Cardiac muscle cell (in vitro differentiated cells and primary cell): Measurements from ENCODE around the gene DAB2IP. TPM values are rescaled to one million over a fixed set of nuclear protein-coding genes. Genes with fewer than 3 reads are reported as not detected.

Experiments used
- DNase-seq, 2 donors: peaks; one replicate each; pipeline versions ENCODE4 v3.0.0 to v3.0.0-alpha.2; 2010 to 2017; ENCODE audit warnings: low read depth in 1 of 2, low spot score in 1 of 2
- H3K27ac ChIP-seq: fragments of 200-600 bp; sonication (generic); 2 replicates; pipeline ENCODE4 v1.5.1; 2016
- H3K27me3 ChIP-seq: fragments of 200-600 bp; sonication (generic); 2 replicates; pipeline ENCODE4 v1.6.0; 2016; ENCODE audit warnings: control low read depth
- H3K36me3 ChIP-seq: fragments of 200-600 bp; sonication (generic); 2 replicates; pipeline ENCODE4 v1.5.1; 2016; ENCODE audit warnings: control low read depth
- H3K4me1 ChIP-seq: fragments of 200-600 bp; sonication (generic); 2 replicates; pipeline ENCODE4 v1.8.1; 2017; ENCODE audit warnings: low read depth, mild to moderate bottlenecking, mixed run types
- H3K4me3 ChIP-seq: fragments of 200-600 bp; sonication (generic); 2 replicates; pipeline ENCODE4 v1.5.1; 2016; ENCODE audit warnings: mild to moderate bottlenecking
- H3K9me3 ChIP-seq: fragments of 200-600 bp; sonication (generic); 2 replicates; pipeline ENCODE4 v1.5.1; 2017; ENCODE audit warnings: low read depth, mild to moderate bottlenecking, control low read depth
- polyA plus RNA-seq: library from polyadenylated mRNA; unstranded; fragments of >200 nt; fragmentation: Nextera tagmentation; extraction: Ambion mirVana; gene quantifications from 2 replicates; pipeline ENCODE4 v1.2.1, GENCODE V29; 2016
- total RNA-seq: library from RNA; depleted of rRNA; stranded (reverse); fragments of >200 nt; gene quantifications from 2 replicates; pipeline ENCODE4 v1.2.3, GENCODE V29; 2016
- TF ChIP-seq, protein P1 (sequence below): IDR thresholded peaks from 2 replicates; pipeline ENCODE4 v1.5.1; 2012; ENCODE audit warnings: low read depth, mild to moderate bottlenecking, low read length

Gene DAB2IP
- total and polyA plus RNA-seq, 2 experiments from 2014 or later = 25.7 to 105 TPM

DNA sequence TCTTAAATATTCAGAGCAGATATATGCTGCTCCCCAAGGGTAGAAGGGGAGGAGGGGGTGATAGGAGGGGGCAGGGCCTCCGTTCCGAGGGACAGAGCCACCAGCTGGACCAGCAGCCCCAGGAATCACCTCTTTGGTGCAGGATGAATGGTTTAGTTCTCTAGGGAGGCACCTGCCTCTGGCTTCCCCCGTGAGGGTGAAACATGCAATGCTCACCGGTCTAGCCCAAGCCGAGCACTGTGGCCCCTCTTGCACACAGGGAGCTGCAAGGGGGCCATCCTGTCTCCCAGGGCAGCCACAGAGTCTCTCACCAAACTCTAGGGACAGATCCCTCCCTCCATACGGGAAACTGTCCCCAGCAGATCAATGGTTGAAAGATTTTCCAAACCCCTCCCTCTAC is 163.7 kb downstream of the DAB2IP start:
- no peak for DNase-seq
- H3K4me3 ChIP-seq = no peak overlapping the region
- no peaks in the 10 kb centered on the region for H3K27me3 ChIP-seq
- no peaks in the 10 kb centered on the region for H3K36me3 ChIP-seq
- no peaks in the 10 kb centered on the region for H3K9me3 ChIP-seq
- TF ChIP-seq, protein P1, sequence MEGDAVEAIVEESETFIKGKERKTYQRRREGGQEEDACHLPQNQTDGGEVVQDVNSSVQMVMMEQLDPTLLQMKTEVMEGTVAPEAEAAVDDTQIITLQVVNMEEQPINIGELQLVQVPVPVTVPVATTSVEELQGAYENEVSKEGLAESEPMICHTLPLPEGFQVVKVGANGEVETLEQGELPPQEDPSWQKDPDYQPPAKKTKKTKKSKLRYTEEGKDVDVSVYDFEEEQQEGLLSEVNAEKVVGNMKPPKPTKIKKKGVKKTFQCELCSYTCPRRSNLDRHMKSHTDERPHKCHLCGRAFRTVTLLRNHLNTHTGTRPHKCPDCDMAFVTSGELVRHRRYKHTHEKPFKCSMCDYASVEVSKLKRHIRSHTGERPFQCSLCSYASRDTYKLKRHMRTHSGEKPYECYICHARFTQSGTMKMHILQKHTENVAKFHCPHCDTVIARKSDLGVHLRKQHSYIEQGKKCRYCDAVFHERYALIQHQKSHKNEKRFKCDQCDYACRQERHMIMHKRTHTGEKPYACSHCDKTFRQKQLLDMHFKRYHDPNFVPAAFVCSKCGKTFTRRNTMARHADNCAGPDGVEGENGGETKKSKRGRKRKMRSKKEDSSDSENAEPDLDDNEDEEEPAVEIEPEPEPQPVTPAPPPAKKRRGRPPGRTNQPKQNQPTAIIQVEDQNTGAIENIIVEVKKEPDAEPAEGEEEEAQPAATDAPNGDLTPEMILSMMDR = no peak
- no peak overlapping the region for H3K27ac ChIP-seq
- peaks cover 12% of the 10 kb centered on the region for H3K4me1 ChIP-seq

DNA sequence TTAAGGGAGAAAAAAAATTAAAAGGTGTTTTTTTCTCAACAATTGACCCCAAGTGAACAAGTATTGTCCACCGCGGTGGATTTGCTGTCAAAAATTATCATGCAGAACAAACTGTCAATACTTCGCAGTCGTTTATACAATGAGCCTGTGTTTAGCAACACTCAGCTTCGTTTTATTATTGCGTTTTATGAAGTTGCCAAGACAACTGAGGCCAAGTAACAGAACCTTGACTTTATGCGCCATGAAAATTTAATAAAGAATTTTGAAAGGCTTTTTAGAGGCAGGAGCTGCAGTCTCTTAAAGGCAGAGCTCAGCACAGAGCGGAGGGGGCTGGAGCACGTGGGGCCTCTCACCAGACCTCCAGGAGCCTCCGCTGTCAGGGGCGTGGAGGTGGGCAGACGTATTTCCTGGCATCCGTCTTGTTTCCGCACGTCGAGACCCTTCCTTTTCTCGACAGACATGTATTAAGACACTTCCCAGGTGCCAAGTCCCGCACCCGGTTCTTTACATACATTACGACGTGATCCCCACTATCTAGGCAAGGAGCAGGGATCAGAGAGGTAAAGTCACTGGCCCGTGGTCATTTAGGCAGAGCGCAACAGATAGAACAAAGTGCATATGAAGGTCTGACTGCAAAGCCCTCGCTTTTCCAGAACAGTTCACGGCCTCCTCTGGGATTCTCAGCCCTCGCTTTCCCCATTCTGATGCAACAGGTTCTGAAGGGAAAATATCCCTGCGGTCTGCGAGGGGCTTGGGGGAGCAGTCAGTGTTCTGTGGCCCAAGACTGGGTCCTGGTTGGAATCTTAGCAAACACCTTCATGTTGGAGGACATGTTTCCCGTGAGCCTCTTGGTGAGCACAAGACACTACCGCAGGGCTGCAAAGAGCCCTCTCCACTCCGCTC is 164.4 kb downstream of the DAB2IP start:
- Histone ChIP-seq H3K4me1 (peaks cover 12% of the 10 kb centered on the region), H3K4me3 (no peak overlapping the region), H3K27ac (no peak overlapping the region), H3K9me3 (no peaks in the 10 kb centered on the region), H3K36me3 (no peaks in the 10 kb centered on the region), H3K27me3 (no peaks in the 10 kb centered on the region)
- DNase-seq = no peak
- TF ChIP-seq, protein P1 = no peak

DNA sequence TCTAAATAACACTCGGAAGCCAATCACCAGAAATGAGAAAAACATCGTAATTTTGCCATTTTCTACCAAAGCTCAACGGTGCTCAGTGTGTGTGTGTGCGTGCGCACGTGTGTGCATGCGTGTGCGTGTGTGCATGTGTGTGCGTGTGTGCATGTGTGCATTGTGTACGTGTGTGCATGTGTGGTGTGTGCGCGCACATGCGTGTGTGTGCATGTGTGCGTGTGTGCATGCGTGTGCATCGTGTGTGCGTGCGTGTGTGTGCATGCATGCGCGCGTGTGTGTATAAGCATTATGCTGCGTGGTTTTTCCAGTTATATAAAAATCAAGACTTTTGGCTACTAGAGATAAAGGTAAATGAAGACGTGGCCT is 165.0 kb downstream of the DAB2IP start:
- Histone ChIP-seq H3K27ac (no peak overlapping the region), H3K4me3 (no peak overlapping the region), H3K9me3 (no peaks in the 10 kb centered on the region), H3K36me3 (no peaks in the 10 kb centered on the region), H3K27me3 (no peaks in the 10 kb centered on the region), H3K4me1 (peaks cover 12% of the 10 kb centered on the region)
- TF ChIP-seq, protein P1 = no peak
- DNase-seq = no peak

DNA sequence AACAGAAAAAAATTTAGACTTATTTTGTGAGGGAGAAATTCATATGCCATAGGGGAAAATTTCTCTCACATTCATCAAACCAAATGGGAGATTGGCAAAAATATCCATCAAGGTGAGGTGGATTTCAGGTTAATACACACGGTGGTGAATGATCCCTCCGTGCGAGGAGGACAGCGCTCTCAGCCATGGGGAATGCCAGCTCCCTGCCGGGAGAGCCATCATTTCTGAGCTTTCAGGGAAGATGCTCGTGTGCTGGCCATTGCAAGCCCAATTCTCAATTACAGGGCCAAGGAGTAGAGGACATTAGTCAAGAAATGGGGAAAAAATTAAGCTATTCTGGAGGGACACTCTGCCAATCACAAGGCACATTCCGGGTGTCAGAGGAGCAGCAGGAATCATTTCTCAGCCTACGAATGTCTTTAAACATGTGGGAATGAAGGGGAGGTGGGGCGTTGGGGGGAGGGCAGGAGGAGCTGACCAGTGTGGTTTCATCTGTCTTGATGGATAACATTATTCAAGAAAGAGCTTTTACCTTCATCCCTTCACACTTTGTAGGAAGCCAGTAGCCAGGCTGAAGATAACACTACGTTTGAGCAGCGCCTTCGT is 165.5 kb downstream of the DAB2IP start:
- TF ChIP-seq, protein P1 = no peak
- Histone ChIP-seq H3K4me1 (peaks cover 12% of the 10 kb centered on the region), H3K27ac (no peak overlapping the region), H3K36me3 (no peaks in the 10 kb centered on the region), H3K27me3 (no peaks in the 10 kb centered on the region), H3K9me3 (no peaks in the 10 kb centered on the region), H3K4me3 (no peak overlapping the region)
- DNase-seq = no peak

DNA sequence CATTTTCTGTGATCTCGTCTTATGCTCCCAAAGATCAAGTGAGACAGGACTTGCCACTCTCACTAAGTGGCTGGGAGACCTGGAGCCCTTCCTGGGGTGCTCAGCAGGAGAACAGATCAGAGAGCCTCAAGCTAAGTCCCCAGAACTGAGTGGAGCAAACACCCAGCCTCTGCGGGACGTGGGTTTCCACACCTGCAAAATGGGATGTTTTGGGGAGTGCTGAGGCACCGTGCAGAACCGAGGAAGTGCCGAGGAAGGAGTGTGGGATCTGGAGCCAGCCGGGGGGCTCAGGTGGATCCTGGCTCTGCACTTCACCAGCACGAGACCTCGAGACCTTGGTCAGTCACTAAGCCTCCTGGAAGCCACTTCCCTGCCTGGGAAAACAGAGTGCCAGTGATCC is 166.0 kb downstream of the DAB2IP start:
- Histone ChIP-seq H3K4me1 (peaks cover 12% of the 10 kb centered on the region), H3K4me3 (no peak overlapping the region), H3K27me3 (no peaks in the 10 kb centered on the region), H3K36me3 (no peaks in the 10 kb centered on the region), H3K9me3 (no peaks in the 10 kb centered on the region), H3K27ac (no peak overlapping the region)
- TF ChIP-seq, protein P1 = no peak
- DNase-seq = no peak
